ENCODE data around the gene FXR1. TPM values are rescaled to one million over a fixed set of nuclear protein-coding genes. Genes with fewer than 3 reads are reported as not detected.
"Not testable (repeated sequence)": the region's sequence is repeated elsewhere in the genome, so short reads cannot be mapped to it uniquely, and the experiment has no call there.

The FXR1 gene
- 151 and 201 TPM in 2 replicates for total RNA-seq (2014; rRNA removed; shearing (Covaris generic))

DNA sequence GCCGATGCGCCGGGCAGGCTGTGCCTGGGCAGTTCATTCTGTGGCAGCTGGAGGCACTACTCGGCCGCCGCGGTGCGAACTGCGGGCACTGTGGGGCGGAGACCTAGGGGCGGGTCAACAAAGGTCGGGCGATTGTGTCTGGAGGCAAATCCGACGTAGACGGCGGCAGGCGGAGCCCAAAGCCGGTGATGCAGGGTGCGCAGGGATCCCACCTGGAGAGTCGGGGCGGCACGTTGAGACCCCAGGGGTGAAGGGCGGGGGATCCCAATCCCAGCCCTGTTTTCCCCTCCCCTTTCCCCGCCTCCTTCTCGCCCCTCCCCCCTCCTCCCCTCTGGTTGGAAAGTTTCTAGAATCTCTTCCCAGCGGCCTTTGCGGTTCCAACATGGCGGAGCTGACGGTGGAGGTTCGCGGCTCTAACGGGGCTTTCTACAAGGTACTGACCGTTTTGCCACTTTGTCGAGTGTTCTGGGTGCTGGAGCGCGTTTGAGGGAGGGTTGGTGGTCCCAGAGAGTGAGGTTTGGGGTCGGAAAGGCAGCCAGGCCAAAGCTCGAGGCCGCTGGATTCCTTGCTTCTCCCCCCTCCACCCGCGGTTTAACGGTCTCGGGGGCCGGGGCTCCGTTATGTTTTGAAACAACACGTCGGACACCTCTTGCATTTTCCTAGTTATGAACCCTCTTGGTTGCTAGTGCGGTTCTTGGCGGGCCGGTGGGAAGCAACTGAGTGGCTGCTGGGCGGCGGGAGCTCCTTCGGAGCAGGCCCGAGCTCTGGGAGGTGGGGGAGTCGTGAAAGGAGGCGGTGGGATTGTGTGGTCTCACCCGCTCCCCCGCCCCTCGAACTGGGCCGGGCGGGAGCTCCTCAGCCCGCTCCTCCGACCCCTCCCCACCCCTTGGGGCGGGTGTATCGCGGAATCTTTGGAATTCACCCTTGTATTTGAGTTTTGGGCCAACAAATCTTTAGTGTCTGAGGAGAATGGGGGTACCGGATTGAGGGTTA is at the start of gene FXR1:
TSS of gene FXR1 (plus strand) at position 367 of the 993 bp plus-strand sequence. CDS start at position 383, 16 bp downstream.
- Histone ChIP-seq H3K27me3 (ENCODE audit: control insufficient read depth, insufficient read depth, low read length) (no peaks in the 10 kb centered on the region), H3K36me3 (replicated peaks; ENCODE audit: control insufficient read depth, insufficient read depth, low read length) (peaks cover 4% of the 10 kb centered on the region), H3K4me3 (ENCODE audit: insufficient read depth, low read depth, low read length) (peak within 1 kb of the TSS; percentile 93)
- DNase-seq = peak; percentile 94

DNA sequence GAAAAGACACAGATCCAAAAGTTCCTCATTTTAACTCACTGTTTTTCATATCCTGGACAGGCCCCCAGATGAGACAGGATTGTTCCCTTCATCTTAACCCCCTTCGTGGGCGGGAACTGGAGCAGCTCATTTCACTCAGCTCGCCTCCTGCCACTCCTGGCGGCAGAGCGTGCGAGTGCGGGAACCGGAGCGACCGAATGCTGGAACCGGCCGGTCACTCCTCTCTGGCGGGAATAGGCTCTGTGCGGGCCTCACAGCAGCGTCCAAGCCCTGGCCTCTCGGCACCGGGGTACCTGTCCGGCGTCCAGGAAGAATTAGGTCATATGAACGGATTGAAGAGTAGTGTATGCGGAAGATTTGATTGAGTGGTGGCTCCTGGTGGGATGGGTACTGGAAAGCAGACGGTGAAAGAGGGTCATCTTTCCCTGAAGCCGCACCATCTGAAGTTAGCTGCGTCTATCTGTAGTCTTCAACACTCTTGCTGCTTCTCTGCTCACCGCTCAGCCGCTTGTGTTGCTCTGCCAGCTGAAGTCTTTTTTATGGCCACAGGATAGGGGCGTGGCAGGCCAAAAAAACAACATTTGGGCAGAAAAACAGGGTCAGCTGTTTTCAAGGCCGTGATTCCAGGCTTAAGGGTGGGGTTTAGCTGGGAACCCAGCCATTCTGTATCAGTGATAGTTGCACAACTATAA is 42.3 kb upstream of the FXR1 start:
- Histone ChIP-seq H3K27me3 (ENCODE audit: control insufficient read depth, insufficient read depth, low read length) (no peaks in the 10 kb centered on the region), H3K4me3 (ENCODE audit: insufficient read depth, low read depth, low read length) (no peak overlapping the region; the same call in 1 of the 2 replicates), H3K36me3 (replicated peaks; ENCODE audit: control insufficient read depth, insufficient read depth, low read length) (no peaks in the 10 kb centered on the region)
- peak; percentile 58 for DNase-seq

DNA sequence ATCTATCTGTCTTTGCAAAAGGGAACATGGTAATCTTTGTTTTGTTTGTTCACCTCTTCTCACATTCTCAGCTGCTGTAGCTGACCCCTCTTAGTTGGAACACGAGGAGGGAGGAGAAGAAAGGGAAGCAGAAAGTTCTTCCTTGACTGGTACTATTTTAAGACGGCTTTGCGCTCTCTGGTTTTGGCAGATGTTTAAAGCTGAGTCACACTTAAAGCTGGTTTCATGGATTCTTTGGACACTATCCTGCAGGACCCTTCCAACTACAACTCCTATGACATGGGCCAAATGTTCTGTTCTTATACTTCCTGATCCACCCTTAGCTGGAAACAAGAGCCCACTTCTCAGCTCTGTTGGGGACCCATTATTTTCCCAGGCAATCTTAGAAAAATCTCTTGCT is 40.6 kb upstream of the FXR1 start:
- no peaks in the 10 kb centered on the region for H3K36me3 ChIP-seq (replicated peaks; ENCODE audit: control insufficient read depth, insufficient read depth, low read length)
- no peak for DNase-seq
- H3K27me3 ChIP-seq (ENCODE audit: control insufficient read depth, insufficient read depth, low read length) = no peaks in the 10 kb centered on the region
- H3K4me3 ChIP-seq (ENCODE audit: insufficient read depth, low read depth, low read length) = no peak overlapping the region

DNA sequence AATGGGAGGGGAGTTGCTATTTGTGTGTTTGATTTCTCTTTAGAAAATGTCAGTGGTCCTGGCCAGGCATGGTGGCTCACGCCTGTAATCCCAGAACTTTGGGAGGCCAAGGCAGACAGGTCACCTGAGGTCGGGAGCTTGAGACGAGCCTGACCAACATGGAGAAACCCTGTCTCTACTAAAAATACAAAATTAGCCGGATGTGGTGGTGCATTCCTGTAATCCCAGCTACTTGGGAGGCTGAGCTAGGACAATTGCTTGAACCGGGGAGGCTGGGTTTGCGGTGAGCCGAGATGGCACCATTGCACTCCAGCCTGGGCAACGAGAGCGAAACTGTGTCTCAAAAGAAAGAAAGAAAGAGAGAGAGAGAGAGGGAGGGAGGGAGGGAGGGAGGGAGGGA is 40.0 kb upstream of the FXR1 start:
- not testable (repeated sequence) for H3K4me3 ChIP-seq (ENCODE audit: insufficient read depth, low read depth, low read length); H3K36me3 ChIP-seq (replicated peaks; ENCODE audit: control insufficient read depth, insufficient read depth, low read length); H3K27me3 ChIP-seq (ENCODE audit: control insufficient read depth, insufficient read depth, low read length); DNase-seq

DNA sequence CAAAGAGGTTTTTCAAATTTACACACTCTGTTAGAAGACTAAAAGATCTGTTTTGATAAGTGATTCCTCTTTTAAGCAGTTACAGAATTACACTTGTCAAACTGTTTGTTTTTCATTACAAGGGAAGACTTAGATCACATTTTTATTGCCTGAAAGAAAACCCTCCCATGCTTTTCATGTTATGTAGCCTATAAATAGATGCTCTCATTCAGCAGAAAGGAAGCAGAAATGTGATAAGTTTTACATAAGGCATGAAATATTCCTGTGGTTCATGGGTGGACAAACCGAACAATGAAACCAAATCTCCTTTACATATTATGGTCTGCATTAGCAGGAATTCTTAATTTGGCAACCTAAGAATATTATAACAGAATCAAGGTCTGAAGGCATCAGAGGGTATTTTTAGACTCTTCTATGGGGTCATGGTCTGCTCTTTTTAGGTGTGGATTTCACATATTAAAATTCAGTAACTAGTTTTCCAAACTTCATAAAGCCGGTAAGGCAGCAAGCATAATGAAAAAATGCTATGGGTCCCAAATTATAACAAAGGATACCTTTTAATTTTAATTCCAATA is 37.3 kb upstream of the FXR1 start:
- Histone ChIP-seq H3K36me3 (replicated peaks; ENCODE audit: control insufficient read depth, insufficient read depth, low read length) (no peaks in the 10 kb centered on the region), H3K27me3 (ENCODE audit: control insufficient read depth, insufficient read depth, low read length) (no peaks in the 10 kb centered on the region), H3K4me3 (ENCODE audit: insufficient read depth, low read depth, low read length) (no peak overlapping the region)
- DNase-seq = no peak

DNA sequence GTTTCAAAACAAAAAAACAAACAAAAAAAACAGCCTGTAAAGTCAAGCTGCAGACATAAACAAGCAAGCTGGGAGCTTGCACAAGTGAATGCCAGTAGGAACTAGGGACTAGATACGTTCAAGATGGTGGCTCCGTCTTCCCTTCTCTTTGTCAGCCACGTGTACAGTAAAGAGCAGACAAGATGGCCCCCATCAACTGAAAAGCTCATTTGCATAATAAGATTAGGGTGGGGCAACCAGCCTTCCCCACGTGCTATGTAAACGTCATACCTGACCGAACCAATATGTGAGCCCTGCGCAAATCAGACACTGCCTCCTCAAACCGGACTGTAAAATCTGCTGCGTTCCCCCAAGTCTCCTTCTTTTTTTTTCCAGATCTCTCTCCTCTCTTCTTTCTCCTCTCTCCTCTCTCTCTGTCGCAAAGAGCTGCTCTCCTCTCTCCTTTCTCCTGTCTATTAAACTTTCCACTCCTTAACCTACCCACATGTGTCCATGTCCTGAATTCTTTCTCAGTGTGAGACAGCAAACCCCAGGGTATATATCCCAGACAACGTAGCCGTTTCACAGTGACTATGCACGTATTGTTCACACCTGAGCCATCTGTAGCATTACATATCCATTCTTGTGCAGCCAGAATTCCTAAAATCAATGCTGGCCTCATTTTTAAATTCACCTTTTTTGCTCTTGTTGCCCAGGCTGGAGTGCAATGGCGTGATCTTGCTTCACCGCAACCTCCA is 31.2 kb upstream of the FXR1 start:
- H3K36me3 ChIP-seq (replicated peaks; ENCODE audit: control insufficient read depth, insufficient read depth, low read length) = no peaks in the 10 kb centered on the region
- no peaks in the 10 kb centered on the region for H3K27me3 ChIP-seq (ENCODE audit: control insufficient read depth, insufficient read depth, low read length)
- DNase-seq = no peak
- no peak overlapping the region for H3K4me3 ChIP-seq (ENCODE audit: insufficient read depth, low read depth, low read length)

DNA sequence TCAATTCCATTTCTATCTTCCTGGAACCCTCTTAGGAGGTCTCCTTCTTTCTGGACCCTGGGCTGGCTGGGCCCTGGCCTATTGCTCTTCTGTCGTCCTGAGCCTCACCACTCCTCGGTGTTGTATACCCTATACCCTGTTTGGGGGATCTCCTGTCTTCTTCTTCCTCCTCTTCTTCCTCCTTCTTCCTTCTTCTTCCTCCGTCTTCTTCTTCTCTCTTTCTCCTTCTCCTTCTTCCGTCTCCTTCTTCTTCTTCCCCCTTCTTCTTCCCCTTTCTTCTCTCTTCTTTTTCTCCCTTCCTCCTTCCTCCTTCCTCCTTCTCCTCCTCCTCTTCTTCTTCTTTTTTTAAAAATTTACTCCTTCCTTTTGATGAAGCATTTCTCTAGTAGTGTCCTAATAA is 30.4 kb upstream of the FXR1 start:
- Histone ChIP-seq H3K36me3 (replicated peaks; ENCODE audit: control insufficient read depth, insufficient read depth, low read length) (no peaks in the 10 kb centered on the region), H3K27me3 (ENCODE audit: control insufficient read depth, insufficient read depth, low read length) (no peaks in the 10 kb centered on the region), H3K4me3 (ENCODE audit: insufficient read depth, low read depth, low read length) (no peak overlapping the region)
- no peak for DNase-seq

DNA sequence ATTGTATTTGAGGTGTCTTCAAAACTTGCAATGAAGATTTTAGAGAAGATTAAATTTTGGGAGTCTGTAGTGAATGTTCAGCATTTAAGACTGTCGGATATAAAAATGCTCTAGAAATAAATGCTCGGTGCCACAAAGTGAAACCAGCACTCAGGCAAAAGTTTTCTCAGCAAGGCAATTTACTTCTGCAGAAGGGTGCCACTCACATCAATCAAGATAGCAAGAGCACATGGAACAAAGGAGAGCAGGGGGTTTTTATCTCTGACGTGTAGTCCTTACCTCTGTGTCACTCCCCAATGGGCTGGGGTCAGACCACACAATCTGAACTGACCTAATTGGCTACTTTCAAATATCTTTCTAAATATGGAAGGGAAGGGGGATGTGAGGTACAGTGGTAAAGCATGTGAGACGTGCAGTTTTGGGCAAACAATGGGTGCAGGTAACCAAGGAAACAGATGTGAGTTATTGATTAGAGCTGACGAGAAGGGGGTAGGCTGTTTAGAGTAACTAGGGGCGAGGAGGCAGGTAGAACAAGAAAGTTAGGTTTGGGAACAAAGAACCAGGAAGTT is 23.4 kb upstream of the FXR1 start:
- no peak for DNase-seq
- Histone ChIP-seq H3K27me3 (ENCODE audit: control insufficient read depth, insufficient read depth, low read length) (no peaks in the 10 kb centered on the region), H3K4me3 (ENCODE audit: insufficient read depth, low read depth, low read length) (no peak overlapping the region), H3K36me3 (replicated peaks; ENCODE audit: control insufficient read depth, insufficient read depth, low read length) (no peaks in the 10 kb centered on the region)

DNA sequence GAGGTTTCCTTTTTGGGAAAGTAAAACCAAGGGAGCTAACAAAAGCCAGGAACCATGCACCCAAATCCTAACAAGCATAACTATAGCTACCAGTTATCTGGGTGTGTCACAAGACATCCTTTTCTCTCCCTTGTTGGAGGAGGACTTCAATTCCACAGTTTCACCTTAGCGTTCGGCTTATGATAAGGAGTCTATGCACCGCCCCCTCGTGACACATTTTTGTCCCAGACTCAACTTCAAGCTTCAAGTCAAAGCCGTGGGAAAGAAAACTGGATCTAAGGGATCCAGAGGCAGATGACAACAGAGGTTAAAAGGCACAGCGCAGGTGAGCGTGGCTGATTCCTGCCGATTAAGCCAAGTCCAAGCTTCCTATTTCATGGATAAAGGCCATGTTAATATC is 13.9 kb upstream of the FXR1 start:
- no peak overlapping the region for H3K4me3 ChIP-seq (ENCODE audit: insufficient read depth, low read depth, low read length)
- no peak for DNase-seq
- H3K36me3 ChIP-seq (replicated peaks; ENCODE audit: control insufficient read depth, insufficient read depth, low read length) = no peaks in the 10 kb centered on the region
- no peaks in the 10 kb centered on the region for H3K27me3 ChIP-seq (ENCODE audit: control insufficient read depth, insufficient read depth, low read length)

DNA sequence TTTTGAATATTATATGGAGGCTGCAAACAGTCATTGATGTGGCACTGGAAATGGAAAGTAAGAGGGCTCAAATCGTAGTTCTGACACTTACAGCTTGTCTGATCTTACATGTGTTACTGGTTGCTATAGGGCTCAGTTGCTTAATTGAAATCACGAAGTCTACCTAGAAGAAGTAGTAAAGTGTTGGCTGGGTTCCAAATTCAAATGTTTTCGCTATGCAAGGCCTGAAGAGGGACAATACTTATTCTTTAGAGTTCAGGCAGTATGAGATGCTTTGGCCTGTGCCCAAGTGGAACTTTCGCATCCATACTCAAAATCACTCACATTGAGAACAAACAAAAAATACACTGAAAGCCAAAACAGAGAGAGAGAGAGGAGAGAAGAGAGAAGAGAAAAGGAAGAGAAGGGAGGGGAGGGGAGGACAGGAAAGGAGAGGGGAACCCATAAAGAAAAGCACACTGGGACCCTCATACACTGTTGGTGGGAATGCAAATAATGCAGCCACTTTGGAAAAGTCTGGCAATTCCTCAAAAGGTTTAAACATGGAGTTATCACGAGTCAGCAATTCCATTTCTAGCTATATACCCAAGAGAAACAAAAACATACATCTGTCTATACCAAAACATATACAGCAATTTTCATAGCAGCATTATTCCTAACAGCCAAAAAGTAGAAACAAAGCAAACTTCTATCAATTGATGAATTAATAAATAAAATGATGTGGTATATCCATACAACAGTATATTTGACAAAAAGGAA is 2.9 kb upstream of the FXR1 start:
- no peaks in the 10 kb centered on the region; the same call in 1 of the 2 replicates for H3K36me3 ChIP-seq (replicated peaks; ENCODE audit: control insufficient read depth, insufficient read depth, low read length)
- H3K4me3 ChIP-seq (ENCODE audit: insufficient read depth, low read depth, low read length) = no peak overlapping the region
- DNase-seq = no peak
- H3K27me3 ChIP-seq (ENCODE audit: control insufficient read depth, insufficient read depth, low read length) = no peaks in the 10 kb centered on the region

DNA sequence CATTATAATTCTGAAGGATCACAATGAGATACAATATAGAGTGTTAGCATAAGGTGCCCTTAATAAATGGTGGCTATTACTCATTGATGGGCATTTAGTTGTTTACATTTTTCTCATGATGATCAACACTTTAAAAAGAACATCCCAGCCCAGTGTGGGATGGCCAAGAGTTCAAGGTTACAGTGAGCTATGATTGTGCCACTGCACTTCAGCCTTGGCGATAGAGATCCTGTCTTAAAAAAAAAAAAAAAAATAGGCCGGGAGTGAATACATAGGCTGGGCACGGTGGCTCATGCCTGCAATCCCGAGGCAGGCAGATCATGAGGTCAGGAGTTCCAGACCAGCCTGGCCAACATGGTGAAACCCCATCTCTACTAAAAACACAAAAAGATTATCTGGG is 1.6 kb upstream of the FXR1 start:
- Histone ChIP-seq H3K36me3 (replicated peaks; ENCODE audit: control insufficient read depth, insufficient read depth, low read length) (peaks cover 3% of the 10 kb centered on the region), H3K4me3 (ENCODE audit: insufficient read depth, low read depth, low read length) (no peak overlapping the region), H3K27me3 (ENCODE audit: control insufficient read depth, insufficient read depth, low read length) (no peaks in the 10 kb centered on the region)
- DNase-seq = no peak

DNA sequence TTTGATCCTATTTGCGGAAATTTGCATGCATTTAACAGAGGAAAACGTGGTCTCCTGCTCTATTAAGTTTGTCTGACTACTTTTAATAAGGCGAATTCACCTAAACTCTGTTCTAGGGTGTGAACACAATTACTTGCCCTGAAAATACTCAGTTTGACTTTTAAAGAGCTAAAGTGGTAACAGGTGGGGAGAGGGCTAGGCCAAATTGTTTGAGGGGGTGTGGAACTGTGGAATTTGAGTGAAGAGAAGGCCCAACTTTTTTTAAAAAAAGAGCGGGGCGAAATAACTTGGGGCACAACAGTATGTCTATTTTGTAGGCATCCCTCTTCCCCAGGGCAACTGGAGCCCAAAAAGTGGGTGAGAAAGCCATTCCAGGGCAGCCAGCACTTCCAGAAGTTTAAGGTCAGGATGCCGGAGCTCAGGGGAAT is 580 bp upstream of the FXR1 start:
- peaks cover 4% of the 10 kb centered on the region for H3K36me3 ChIP-seq (replicated peaks; ENCODE audit: control insufficient read depth, insufficient read depth, low read length)
- H3K27me3 ChIP-seq (ENCODE audit: control insufficient read depth, insufficient read depth, low read length) = no peaks in the 10 kb centered on the region
- no peak for DNase-seq
- H3K4me3 ChIP-seq (ENCODE audit: insufficient read depth, low read depth, low read length) = peak overlapping the region; percentile 93

DNA sequence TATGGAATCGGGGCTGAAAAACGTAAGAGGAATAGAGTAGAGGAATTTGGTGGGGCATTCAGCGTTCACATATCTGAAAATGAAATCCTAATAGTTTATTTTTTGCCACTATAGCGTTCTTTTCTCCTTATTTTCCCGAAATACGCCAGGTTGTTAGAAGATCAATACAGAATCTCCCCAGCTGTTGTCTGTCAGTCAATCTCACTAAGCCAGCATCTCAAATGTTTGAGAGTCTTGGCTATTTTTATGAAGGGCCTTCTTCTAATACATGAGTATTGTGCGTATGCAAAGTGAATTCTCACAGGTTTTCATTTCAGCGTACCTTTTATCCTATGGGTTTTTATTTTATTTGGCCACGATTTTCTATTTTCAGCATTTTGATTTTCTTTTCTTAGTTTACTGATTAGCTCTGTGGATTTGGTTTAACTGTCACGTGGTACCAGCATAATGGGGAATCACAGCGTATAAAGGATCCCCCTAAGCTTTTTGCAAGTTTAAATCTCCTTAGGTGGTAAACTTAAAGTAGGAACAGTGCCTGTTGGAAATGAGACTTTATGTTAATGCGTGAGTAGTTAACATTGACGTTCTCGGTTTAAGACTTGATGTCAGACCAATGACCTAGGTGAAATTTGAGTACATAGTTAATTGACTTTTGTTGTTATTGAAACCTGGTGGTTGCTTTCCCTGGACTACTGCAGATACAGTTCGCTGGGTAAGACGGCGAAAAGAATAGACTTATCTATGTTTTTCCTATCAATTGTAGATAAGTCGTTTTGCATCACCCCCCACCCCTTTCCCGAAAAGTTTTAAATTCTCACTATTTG is 1.3 kb downstream of the FXR1 start:
- Histone ChIP-seq H3K36me3 (replicated peaks; ENCODE audit: control insufficient read depth, insufficient read depth, low read length) (peaks cover 4% of the 10 kb centered on the region), H3K4me3 (ENCODE audit: insufficient read depth, low read depth, low read length) (peak overlapping the region; percentile 93), H3K27me3 (ENCODE audit: control insufficient read depth, insufficient read depth, low read length) (no peaks in the 10 kb centered on the region)
- no peak for DNase-seq

Data from H7 (cell line).